Activated T-cell treated with anti-CD3 and anti-CD28 coated beads, Interleukin-2, amount 50 U/mL, for 72 hours (primary cell): ENCODE results near the gene TBL1Y. TPM values are rescaled to one million over a fixed set of nuclear protein-coding genes. Genes with fewer than 3 reads are reported as not detected.

ENCODE experiments used
- ATAC-seq, 2 donors: fragments of 150-1000 bp; cut with Tn5 transposase; replicated peaks in 1 of 2; 2 replicates each; pipeline ENCODE4 v1.10.0; 2021; ENCODE audit warnings: moderate library complexity in 2 of 2, mild to moderate bottlenecking in 1 of 2
- DNase-seq, 2 donors: peaks; one replicate each; pipeline ENCODE4 v3.0.0; 2021 to 2022; ENCODE audit warnings: mixed read lengths in 1 of 2
- H3K27ac Mint-ChIP-seq: one replicate; pipeline ENCODE4 v1.8.0; 2022; ENCODE audit warnings: mild to moderate bottlenecking, moderate library complexity, mixed read lengths
- H3K27me3 Mint-ChIP-seq: one replicate; pipeline ENCODE4 v1.8.0; 2022; ENCODE audit warnings: low read depth, mixed read lengths
- H3K36me3 Mint-ChIP-seq, 2 donors: one replicate each; pipeline ENCODE4 v1.8.0; 2022; ENCODE audit warnings: mixed read lengths in 2 of 2, mild to moderate bottlenecking in 1 of 2; ENCODE audit not compliant: insufficient read depth in 2 of 2
- H3K4me1 Mint-ChIP-seq: one replicate; pipeline ENCODE4 v1.8.0; 2022; ENCODE audit warnings: low read depth, mixed read lengths
- H3K4me3 Mint-ChIP-seq, 2 donors: one replicate each; pipeline ENCODE4 v1.8.0; 2022; ENCODE audit warnings: mild to moderate bottlenecking in 2 of 2, mixed read lengths in 2 of 2, moderate library complexity in 2 of 2
- H3K9me3 Mint-ChIP-seq, 2 donors: one replicate each; pipeline ENCODE4 v1.8.0; 2022; ENCODE audit warnings: mixed read lengths in 2 of 2
- total RNA-seq, 2 donors: library from RNA; stranded (reverse); gene quantifications; one replicate each; pipeline ENCODE4 v1.2.3, GENCODE V29; 2022

Gene TBL1Y
- total RNA-seq, 2 donors from 2014 or later = not detected

DNA sequence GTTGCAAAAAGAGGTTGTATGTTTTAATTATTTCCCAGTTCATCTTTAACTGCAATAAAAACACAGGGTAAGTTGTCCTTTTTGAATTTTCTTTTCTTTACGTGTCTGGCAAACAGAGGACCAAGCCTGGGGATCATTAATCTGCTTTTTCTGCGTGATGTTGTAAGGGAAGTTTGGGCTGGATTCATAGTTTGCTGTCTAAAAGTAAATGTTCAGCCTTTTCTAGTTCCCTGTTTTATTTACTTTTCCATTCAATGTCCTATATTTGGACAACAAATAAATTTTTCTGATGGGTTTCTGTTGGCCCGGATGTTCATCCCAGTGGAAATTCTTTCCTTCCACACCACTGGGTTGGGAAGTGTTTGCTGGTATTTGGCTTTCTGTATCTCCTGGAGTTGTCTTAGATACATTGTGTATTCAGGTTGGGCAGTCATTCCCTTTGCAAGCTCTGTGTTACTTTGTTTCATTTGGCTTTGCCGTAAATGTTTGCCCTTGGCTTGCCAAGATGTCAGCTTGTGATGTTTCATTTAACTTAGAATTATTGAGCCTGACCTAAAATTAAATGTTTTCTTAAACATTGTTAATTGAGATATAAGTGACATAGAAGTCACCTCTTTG is 21.4 kb downstream of the TBL1Y start:
- Mint-ChIP-seq H3K4me3 (no peak overlapping the region), H3K4me1 (no peaks in the 10 kb centered on the region), H3K27me3 (no peaks in the 10 kb centered on the region), H3K27ac (no peak overlapping the region), H3K36me3 (no peaks in the 10 kb centered on the region), H3K9me3 (no peaks in the 10 kb centered on the region)
- DNase-seq = no peak
- no peak for ATAC-seq

DNA sequence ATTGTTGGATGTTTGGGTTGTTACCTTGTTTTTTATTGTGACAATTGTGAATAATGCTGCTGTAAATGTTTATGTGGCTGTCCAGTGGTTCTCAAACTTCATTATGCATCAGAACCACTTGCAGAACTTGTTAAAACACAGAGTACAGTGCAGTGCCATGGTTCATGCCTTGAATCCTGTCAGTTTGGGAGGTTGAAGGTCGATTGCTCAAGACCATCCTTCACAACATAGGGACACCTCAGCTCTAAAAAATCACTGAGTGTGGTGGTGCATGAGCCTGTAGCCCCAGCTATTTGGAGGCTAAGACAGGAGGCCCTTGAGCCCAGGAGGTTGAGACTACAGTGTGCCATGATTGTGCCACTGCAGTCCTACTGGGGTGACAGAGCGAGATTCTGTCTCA is 25.0 kb downstream of the TBL1Y start:
- H3K27ac Mint-ChIP-seq = no peak overlapping the region
- no peak overlapping the region for H3K4me3 Mint-ChIP-seq
- no peak for DNase-seq
- no peak for ATAC-seq
- no peaks in the 10 kb centered on the region for H3K36me3 Mint-ChIP-seq
- no peaks in the 10 kb centered on the region for H3K9me3 Mint-ChIP-seq
- no peaks in the 10 kb centered on the region for H3K27me3 Mint-ChIP-seq
- H3K4me1 Mint-ChIP-seq = no peaks in the 10 kb centered on the region

DNA sequence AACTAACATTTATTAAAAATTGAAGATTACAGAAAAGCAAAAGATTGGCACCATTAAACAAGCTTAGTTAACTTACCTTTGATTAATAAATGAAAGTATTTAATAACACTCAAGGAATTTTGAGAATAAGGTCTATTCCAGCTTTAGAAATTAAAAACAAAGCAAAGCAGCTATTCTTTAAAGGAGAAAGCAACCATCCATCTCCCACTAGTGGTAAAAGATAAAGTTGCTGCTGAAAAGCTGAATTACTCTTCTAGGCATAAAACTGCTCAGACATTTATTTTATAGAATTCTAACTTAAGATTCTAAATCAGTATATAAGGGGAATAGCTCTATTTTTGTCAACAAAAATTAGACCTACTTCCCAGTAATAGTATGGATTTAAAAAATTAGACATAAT is 37.2 kb downstream of the TBL1Y start:
- Mint-ChIP-seq H3K27me3 (no peaks in the 10 kb centered on the region), H3K9me3 (no peaks in the 10 kb centered on the region), H3K4me3 (no peak overlapping the region), H3K36me3 (no peaks in the 10 kb centered on the region), H3K27ac (no peak overlapping the region), H3K4me1 (no peaks in the 10 kb centered on the region)
- ATAC-seq (no peak), DNase-seq (no peak)

DNA sequence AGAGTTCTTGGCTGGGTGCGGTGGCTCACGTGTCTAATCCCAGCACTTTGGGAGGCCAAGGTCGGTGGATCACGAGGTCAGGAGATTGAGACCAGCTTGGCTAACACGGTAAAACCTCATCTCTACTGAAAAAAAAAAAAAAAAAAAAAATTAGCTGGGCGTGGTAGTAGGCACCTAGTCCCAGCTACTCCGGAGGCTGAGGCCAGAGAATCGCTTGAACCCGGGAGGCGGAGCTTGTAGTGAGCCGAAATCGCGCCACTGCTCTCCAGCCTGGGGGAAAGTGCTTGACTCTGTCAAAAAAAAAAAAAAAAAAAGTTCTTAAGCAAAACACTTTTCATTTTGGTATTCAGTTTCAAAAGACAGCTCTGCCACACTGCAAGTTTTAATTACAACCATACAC is 37.9 kb downstream of the TBL1Y start:
- no peak overlapping the region for H3K27ac Mint-ChIP-seq
- DNase-seq (no peak), ATAC-seq (no peak)
- H3K4me3 Mint-ChIP-seq = no peak overlapping the region
- no peaks in the 10 kb centered on the region for H3K9me3 Mint-ChIP-seq
- no peaks in the 10 kb centered on the region for H3K36me3 Mint-ChIP-seq
- no peaks in the 10 kb centered on the region for H3K27me3 Mint-ChIP-seq
- no peaks in the 10 kb centered on the region for H3K4me1 Mint-ChIP-seq

DNA sequence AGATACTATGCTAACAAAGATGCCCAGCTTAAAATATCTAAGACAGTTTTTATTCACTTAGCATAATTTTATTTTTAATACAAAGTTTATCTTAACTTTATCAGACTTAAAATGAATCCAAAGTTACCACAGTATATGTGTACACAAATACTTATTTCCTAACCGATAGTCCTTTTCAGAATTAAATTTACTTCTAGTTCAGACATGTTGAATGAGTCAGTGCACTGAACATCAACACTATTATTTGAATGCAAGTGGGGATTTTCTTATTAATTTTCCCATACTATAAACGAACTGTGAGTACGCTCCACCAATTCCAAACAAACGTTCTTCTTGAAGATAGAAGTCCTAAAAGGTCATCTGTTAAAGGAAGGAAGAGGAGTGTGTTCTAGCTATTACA is 39.5 kb downstream of the TBL1Y start:
- no peak overlapping the region for H3K27ac Mint-ChIP-seq
- H3K4me1 Mint-ChIP-seq = no peaks in the 10 kb centered on the region
- H3K27me3 Mint-ChIP-seq = no peaks in the 10 kb centered on the region
- no peak overlapping the region for H3K4me3 Mint-ChIP-seq
- DNase-seq = no peak
- H3K9me3 Mint-ChIP-seq = no peaks in the 10 kb centered on the region
- no peaks in the 10 kb centered on the region for H3K36me3 Mint-ChIP-seq
- no peak for ATAC-seq

DNA sequence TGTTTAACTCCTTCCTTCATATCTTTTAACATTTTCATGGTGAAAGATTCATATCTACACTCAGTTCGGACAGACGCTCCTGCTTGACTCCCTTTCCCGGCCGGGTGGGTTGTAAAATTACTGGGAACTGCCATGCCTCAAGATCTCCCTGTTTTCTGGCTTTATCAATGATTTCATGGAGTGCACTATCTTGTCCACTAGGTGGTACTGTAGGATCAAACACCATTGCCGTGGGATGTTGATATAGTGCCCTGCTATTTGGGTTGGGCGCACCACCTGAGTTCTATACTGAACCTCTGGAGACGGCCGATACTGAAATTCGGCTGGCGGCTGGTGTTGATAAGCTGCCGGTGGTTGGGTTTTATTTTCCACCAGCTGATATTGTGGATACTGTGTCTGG is 54.2 kb downstream of the TBL1Y start:
- Mint-ChIP-seq H3K27ac (no peak overlapping the region), H3K27me3 (no peaks in the 10 kb centered on the region), H3K4me1 (no peaks in the 10 kb centered on the region), H3K4me3 (no peak overlapping the region), H3K9me3 (no peaks in the 10 kb centered on the region), H3K36me3 (no peaks in the 10 kb centered on the region)
- DNase-seq (peak in 1 of 2 donors; percentile 25), ATAC-seq (peak in 1 of 2 donors; percentile 64)

DNA sequence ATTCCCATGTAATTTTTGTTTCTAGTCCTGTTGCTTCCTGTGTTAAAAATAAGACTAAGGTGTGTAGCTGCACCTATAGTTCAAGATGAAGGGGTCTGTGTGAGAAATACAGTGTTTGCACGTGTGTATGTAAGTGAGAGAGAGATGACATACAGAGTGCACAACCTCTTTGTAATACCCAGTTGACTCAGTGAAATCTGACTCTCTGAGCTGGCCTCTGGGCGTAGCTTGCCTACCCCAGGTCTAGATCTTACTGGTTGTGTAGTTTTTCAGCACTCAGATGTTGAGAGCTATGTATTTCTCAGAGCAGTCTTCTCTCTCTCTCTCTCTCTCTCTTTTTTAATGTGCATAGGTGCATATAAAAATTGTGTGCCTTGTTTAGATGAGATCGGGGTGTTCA is 56.0 kb downstream of the TBL1Y start:
- Mint-ChIP-seq H3K36me3 (no peaks in the 10 kb centered on the region), H3K4me3 (no peak overlapping the region), H3K9me3 (no peaks in the 10 kb centered on the region), H3K27me3 (no peaks in the 10 kb centered on the region), H3K4me1 (no peaks in the 10 kb centered on the region), H3K27ac (no peak overlapping the region)
- ATAC-seq (peak in 1 of 2 donors; percentile 96), DNase-seq (peak in 1 of 2 donors; percentile 2)

DNA sequence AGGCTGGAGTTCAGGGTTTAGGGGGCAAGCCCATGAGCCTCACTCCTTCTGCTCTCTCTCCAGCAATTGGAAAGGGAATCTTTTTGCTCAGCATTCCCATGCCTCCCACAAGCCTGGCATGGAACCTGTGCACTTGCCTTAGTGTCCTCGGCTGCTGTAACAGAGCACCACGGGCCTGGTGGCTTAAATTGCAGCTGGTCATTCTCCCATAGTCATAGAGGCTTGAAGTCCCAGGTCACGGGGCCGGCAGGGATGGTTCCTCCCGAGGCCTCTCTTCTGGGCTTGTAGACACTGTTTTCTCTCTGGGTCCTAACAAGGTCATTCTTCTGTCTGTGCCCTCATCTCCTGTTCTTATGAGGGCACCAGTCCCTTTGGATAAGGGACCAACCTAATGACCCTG is 57.2 kb downstream of the TBL1Y start:
- no peak overlapping the region for H3K27ac Mint-ChIP-seq
- H3K9me3 Mint-ChIP-seq = no peaks in the 10 kb centered on the region
- no peak for DNase-seq
- ATAC-seq = no peak
- H3K4me1 Mint-ChIP-seq = no peaks in the 10 kb centered on the region
- no peaks in the 10 kb centered on the region for H3K27me3 Mint-ChIP-seq
- no peak overlapping the region for H3K4me3 Mint-ChIP-seq
- no peaks in the 10 kb centered on the region for H3K36me3 Mint-ChIP-seq

DNA sequence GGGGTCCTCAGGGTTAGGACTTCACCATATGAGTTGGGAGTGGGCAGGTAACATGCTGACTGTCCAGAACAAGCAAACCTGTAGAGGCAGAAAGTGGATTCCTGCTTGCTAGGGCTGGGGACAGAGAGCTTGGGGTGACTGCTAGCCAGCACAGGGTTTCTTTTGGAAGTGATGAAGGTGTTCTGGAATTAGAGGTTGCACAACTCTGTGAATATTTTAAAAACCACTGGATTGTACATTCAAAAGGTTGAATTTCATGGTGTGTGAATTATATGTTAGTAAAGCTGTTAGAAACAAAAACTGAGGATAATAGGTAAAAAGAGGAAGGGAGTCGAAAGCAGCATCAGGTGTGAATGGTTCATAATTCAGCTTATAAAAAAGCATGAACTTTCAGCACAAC is 57.7 kb downstream of the TBL1Y start:
- no peak overlapping the region for H3K4me3 Mint-ChIP-seq
- H3K27ac Mint-ChIP-seq = no peak overlapping the region
- no peaks in the 10 kb centered on the region for H3K27me3 Mint-ChIP-seq
- H3K9me3 Mint-ChIP-seq = no peaks in the 10 kb centered on the region
- ATAC-seq (no peak), DNase-seq (no peak)
- H3K4me1 Mint-ChIP-seq = no peaks in the 10 kb centered on the region
- H3K36me3 Mint-ChIP-seq = no peaks in the 10 kb centered on the region

DNA sequence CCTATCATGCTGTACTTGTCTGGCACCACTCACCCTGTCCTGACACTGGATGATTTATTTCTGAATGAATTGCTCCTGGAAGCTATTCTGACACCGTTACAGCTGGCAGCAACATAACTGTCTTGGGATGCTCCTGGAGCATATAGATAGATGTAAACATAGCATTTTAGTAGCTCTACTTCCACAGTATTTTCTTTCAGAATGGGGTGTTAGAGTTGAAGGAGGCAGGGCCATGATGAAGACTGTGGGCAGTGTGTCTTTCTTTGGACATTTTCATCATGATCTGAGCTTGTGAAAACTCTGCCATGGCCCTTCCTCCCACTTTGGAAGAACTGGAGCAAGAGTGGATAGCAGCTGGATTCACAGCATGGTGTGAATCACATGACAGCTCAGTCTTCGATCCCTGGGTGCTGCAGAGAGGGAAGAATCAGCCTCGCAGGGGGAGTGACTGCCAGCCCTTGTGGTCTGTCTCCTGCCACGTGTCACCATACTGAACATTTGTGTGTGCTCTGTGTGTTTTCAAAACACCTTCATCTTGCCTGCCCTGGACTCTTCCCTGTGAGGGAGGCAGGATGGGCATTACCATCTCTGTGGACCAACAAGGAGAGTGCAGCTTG is 61.9 kb downstream of the TBL1Y start:
- no peak for DNase-seq
- ATAC-seq = no peak
- H3K9me3 Mint-ChIP-seq = no peaks in the 10 kb centered on the region
- no peak overlapping the region for H3K27ac Mint-ChIP-seq
- no peaks in the 10 kb centered on the region for H3K36me3 Mint-ChIP-seq
- H3K4me1 Mint-ChIP-seq = no peaks in the 10 kb centered on the region
- H3K4me3 Mint-ChIP-seq = no peak overlapping the region
- no peaks in the 10 kb centered on the region for H3K27me3 Mint-ChIP-seq

DNA sequence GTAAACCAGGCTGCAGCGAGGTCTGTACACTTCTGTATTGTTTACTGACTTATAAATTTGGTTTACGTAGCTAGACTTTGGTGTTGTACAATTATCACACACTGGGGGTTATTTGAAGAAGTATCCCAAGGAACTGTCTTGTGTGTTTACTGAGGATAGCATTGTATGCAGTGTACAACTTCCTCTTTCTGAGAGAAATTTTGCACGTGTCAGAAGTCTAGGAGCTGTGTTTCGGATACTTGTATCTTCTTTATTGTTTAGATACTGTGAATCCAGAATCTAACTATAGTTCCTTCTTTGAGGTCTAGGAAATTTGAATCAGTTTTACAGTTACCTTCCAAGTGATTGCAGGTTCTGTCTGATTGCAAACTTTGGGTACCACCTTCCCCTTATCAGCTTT is 64.5 kb downstream of the TBL1Y start:
- no peak overlapping the region for H3K4me3 Mint-ChIP-seq
- no peak for DNase-seq
- H3K36me3 Mint-ChIP-seq = no peaks in the 10 kb centered on the region
- H3K27ac Mint-ChIP-seq = no peak overlapping the region
- H3K27me3 Mint-ChIP-seq = no peaks in the 10 kb centered on the region
- no peaks in the 10 kb centered on the region for H3K9me3 Mint-ChIP-seq
- H3K4me1 Mint-ChIP-seq = no peaks in the 10 kb centered on the region
- no peak for ATAC-seq

DNA sequence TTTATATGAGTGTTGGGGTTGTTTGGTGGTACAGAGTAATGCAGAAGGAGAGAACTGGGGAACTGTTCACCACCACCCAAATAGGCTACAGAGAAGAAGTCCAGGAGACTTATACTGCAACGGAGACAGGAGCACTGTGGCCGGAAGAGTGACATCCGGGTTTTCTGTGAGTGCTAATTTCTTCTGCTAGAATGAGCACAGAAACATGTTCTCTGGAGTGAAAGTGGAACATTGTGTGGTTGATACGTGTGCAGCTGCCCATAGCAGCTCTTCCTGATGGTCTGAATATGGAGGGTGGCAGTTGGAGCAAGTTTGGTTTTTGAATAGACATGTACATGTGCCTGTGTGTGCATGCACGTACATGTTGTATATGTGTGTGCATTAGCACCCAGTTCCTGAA is 67.3 kb downstream of the TBL1Y start:
- H3K27me3 Mint-ChIP-seq = no peaks in the 10 kb centered on the region
- H3K4me1 Mint-ChIP-seq = no peaks in the 10 kb centered on the region
- H3K36me3 Mint-ChIP-seq = no peaks in the 10 kb centered on the region
- no peak for DNase-seq
- H3K9me3 Mint-ChIP-seq = no peaks in the 10 kb centered on the region
- no peak for ATAC-seq
- no peak overlapping the region for H3K27ac Mint-ChIP-seq
- no peak overlapping the region for H3K4me3 Mint-ChIP-seq

DNA sequence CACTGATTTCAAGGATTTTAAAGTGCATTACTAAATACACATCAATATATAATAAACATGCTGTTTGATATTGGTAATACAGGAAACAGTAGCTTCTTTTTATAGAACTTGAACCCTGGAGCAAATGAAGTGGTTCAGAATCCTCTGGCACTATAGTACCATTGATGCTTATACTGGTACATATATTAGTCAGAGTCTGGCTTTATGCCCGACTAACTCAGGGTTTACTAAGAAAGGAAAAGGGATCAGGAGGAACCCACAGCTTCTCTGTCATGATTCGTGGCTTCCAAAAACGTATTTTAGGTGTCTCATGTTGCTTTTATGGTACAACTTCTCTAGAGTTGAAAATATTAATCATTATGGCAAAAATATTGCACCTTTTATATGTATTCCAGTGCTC is 72.7 kb downstream of the TBL1Y start:
- Mint-ChIP-seq H3K4me3 (no peak overlapping the region), H3K27me3 (no peaks in the 10 kb centered on the region), H3K27ac (no peak overlapping the region), H3K9me3 (no peaks in the 10 kb centered on the region), H3K36me3 (no peaks in the 10 kb centered on the region), H3K4me1 (no peaks in the 10 kb centered on the region)
- DNase-seq = no peak
- no peak for ATAC-seq

DNA sequence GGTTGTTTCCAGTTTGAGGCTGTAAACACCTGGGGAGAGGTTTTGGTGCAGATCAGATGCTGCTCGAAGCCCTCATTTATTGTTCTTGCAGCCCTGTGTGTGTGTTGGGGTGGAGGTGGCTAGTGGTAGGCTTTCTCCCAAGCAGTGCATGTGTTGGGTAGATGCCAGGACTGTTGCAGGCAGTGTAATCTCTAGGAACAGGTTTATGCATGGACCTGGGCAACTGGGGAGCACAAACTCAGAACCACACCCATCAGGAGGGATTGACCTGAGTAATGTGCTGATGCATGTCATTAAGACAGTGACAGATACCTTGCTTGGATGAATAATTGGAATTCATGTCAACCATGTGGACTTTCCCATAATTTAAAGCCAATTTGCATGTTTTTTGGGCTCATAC is 77.3 kb downstream of the TBL1Y start:
- ATAC-seq = no peak
- Mint-ChIP-seq H3K4me3 (no peak overlapping the region), H3K4me1 (no peaks in the 10 kb centered on the region), H3K27me3 (no peaks in the 10 kb centered on the region), H3K27ac (no peak overlapping the region), H3K9me3 (no peaks in the 10 kb centered on the region), H3K36me3 (no peaks in the 10 kb centered on the region)
- no peak for DNase-seq
